GM21381 (cell line): ENCODE results near the gene OSBPL7.
"Not testable (repeated sequence)": the region's sequence is repeated elsewhere in the genome, so short reads cannot be mapped to it uniquely, and the experiment has no call there.

Experiments used
- ATAC-seq: cut with Tn5 transposase; IDR thresholded peaks from one replicate; pipeline ENCODE4 v1.9.1; 2021; ENCODE audit warnings: mild to moderate bottlenecking, moderate library complexity; ENCODE audit not compliant: unreplicated experiment

The OSBPL7 gene

DNA sequence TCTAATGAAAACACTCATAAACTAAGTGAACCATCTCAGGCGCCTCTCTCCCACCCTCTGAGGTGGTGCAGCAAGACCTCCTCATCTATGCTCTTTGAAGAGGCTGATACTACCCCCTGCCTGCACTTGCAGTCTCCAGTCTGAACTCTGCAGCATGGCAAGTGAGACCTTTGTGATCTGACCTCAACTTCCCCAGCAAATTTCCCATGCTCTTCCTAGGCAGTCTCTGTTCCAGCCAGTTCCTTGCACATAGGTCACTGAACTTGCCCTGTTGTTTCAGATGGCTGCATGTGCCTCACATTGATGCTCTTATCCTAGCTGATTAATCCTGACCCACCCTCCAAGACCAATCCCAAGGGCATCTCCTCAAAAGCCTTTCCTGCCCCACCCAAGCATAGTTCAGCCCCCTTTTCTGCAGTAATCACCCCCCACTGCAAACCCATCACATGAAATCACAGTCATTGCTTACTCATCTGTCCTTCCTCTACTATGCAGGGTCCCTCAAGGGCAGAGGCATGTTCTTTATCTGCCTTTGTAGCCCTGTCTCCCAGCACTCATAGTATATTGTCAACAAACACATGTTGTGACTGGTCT lies 46.5 kb downstream of the OSBPL7 start:
- ATAC-seq = no peak

GRCh38 chr17:47774331-47774730 lies 47.3 kb downstream of the OSBPL7 start:
- ATAC-seq = no peak

- not testable (repeated sequence) for ATAC-seq
Observed at GRCh38 chr17:47773649-47774048, 47.9 kb downstream of the OSBPL7 start.

- no peak for ATAC-seq
Observed at GRCh38 chr17:47763913-47764582, 57.5 kb downstream of the OSBPL7 start.

DNA sequence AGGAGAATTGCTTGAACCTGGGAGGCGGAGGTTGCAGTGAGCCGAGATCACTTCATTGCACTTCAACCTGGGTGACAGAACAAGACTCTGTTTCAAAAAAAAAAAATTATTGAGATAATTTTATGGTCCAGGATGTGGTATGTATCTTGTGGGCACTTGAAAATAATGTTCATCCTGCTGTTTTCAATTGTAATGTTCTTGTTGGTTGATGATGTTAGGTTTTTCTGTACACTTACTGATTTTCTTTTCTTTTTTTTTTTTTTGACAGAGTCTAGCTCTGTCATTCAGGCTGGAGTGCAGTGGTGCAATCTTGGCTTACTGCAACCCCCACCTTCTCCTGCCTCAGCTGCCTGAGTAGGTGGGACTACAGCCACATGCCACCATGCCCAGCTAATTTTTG lies 58.9 kb downstream of the OSBPL7 start:
- ATAC-seq = no peak

DNA sequence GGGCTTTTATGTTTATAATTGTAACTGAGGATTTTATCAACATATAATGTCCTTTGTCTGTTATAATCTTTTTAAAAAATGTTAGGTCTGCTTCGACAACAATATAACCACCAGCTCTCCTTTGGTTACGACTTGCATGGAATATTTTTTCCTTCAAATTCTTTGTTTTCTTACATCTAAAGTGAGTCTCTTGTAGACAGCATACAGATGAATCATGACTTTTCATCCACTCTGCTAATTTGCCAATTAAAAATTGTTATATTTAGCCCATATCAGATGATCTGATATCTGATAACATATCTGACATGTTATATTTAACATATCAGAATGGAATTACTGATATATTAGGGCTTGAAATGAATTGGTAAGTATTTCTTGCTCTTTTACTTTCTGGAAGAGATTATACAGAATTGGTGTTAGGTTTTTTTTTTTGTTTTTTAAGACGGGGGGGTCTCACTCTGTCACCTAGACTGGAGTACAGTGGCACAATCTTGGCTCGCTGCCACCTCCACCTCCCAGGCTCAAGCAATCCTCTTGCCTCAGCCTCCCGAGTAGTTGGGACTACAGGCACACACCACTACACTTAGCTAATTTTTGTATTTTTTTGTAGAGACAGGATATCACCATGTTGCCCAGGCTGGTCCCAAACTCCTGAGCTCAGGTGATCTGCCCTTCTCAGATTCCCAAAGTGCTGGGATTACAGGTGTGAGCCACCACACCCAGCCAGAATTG lies 61.0 kb downstream of the OSBPL7 start:
- ATAC-seq = no peak

GRCh38 chr17:47757386-47757785 lies 64.2 kb downstream of the OSBPL7 start:
- no peak for ATAC-seq
